Measurements from ENCODE around the gene STAT5B. TPM values are rescaled to one million over a fixed set of nuclear protein-coding genes. Genes with fewer than 3 reads are reported as not detected.
A peak's percentile ranks its signal among the peaks of the same experiment; 100 is the strongest.

The STAT5B gene
- total and polyA plus RNA-seq, 2 of the 13 experiments (the other 11 are each of a cell fraction or from before 2014, with no cell fraction given), result 21.0 to 42.8 TPM

DNA sequence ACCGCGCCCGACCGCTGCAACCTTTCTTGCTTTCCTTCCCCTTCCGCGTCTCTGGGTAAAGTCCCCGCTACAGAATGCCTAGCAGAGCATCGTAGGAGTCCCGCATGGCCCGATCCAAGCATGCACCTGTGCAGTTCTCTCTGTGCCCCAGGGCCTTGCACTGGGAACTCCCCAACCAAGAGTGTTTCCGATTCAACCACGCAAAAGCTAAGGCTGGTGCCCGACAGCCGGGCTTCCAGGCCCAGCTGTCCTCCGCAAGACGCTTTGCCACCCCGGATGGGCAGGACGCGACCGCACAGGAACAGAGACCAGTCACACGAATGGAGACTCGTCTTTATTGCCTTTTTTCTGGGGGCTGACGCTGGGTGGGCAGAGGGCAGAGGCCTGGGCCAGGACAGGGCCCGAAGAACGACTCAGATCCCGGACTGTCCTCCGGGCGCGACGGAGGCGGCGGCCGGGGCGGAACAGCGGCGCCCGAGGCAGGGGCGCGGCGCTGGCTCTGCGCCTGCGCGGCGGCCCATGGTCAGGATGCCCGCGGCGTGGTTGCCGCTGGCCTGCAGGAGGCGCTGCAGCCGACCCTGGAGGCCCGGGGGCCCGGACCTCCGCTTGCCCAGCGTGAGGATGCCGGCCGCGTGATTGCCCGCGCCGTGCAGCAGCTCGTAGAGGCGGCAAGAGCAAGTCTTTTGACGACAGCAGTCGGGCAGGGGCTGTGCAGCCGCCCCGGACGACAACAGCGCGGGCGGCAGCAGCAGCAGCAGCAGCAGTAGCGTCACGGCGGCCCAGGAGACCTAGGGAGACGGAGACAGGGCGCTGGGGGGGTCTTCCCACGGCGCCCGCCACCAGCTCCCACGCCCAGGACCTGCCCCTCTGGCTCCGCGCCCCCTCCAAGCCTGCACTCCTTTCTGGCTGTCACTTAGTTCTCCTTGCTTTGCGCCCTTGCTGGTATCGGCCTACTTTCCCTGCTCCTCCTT, 92.2 kb downstream of the STAT5B start (continued):
- TF ChIP-seq ZNF609 (CRISPR knock-in tag; IDR thresholded peaks at IDR 0.05; ENCODE audit: borderline replicate concordance) (no peak), HES4 (CRISPR knock-in tag; IDR thresholded peaks at IDR 0.05; ENCODE audit: borderline replicate concordance) (peak; percentile 96), HDAC6 (IDR thresholded peaks at IDR 0.05; ENCODE audit: low read depth, low read length) (no peak), ZFP37 (CRISPR knock-in tag; IDR thresholded peaks at IDR 0.05; ENCODE audit: borderline replicate concordance) (peak; percentile 23; the same call in 1 of the 2 replicates), GLI4 (CRISPR knock-in tag; IDR thresholded peaks at IDR 0.05; ENCODE audit: borderline replicate concordance) (peak; percentile 88), SALL2 (CRISPR knock-in tag; IDR thresholded peaks at IDR 0.05) (peak; percentile 50; the same call in 1 of the 2 replicates), ZBTB20 (CRISPR knock-in tag; IDR thresholded peaks at IDR 0.05; ENCODE audit: borderline replicate concordance, low read depth) (peak; percentile 75; the same call in 1 of the 2 replicates), PITX1 (CRISPR knock-in tag; IDR thresholded peaks at IDR 0.05) (peak; percentile 48; the same call in 1 of the 2 replicates), PHB2 (IDR thresholded peaks at IDR 0.05; ENCODE audit: partially characterized antibody) (no peak), ZBTB39 (CRISPR knock-in tag; IDR thresholded peaks at IDR 0.05) (no peak), GABPB1 (CRISPR knock-in tag; IDR thresholded peaks at IDR 0.05) (peak; percentile 79), JUND (CRISPR knock-in tag; IDR thresholded peaks at IDR 0.05) (no peak; the same call in 1 of the 2 replicates), NR3C1 (CRISPR knock-in tag; IDR thresholded peaks at IDR 0.05) (no peak), ZNF484 (CRISPR knock-in tag; IDR thresholded peaks at IDR 0.05; ENCODE audit: borderline replicate concordance, low read depth) (no peak)
